Neuronal stem cell (in vitro differentiated cells): ENCODE results near the gene ADAM8.

ENCODE experiments used
- DNase-seq: peaks from one replicate; pipeline ENCODE4 v3.0.0-alpha.2; 2013; ENCODE audit warnings: low spot score
- H2AFZ ChIP-seq: one replicate; pipeline ENCODE4 v1.6.1; 2013; ENCODE audit warnings: mild to moderate bottlenecking, low read length, inconsistent platforms
- H2AK5ac ChIP-seq: 2 replicates; pipeline ENCODE4 v1.6.1; 2013; ENCODE audit warnings: low read depth, mild to moderate bottlenecking, inconsistent platforms, low read length, moderate library complexity, mixed read lengths
- H2BK120ac ChIP-seq: 2 replicates; pipeline ENCODE4 v1.6.1; 2013; ENCODE audit warnings: low read depth, mild to moderate bottlenecking, inconsistent platforms, low read length, moderate library complexity, mixed read lengths
- H2BK12ac ChIP-seq: one replicate; pipeline ENCODE4 v1.6.1; 2013; ENCODE audit warnings: low read length, inconsistent platforms
- H2BK15ac ChIP-seq: 2 replicates; pipeline ENCODE4 v1.6.1; 2013; ENCODE audit warnings: mild to moderate bottlenecking, low read length, inconsistent platforms, mixed read lengths
- H2BK5ac ChIP-seq: one replicate; pipeline ENCODE4 v1.6.1; 2013; ENCODE audit warnings: inconsistent platforms, mild to moderate bottlenecking, low read length, moderate library complexity
- H3K14ac ChIP-seq: one replicate; pipeline ENCODE4 v1.6.1; 2013; ENCODE audit warnings: low read length, inconsistent platforms
- H3K18ac ChIP-seq: 2 replicates; pipeline ENCODE4 v1.6.1; 2013; ENCODE audit warnings: low read length, inconsistent platforms
- H3K23ac ChIP-seq: 2 replicates; pipeline ENCODE4 v1.6.1; 2013; ENCODE audit warnings: low read depth, mild to moderate bottlenecking, mixed read lengths, low read length, inconsistent platforms; ENCODE audit not compliant: poor library complexity
- H3K27ac ChIP-seq: replicated peaks from 3 replicates; pipeline ENCODE4 v1.5.1; 2013; ENCODE audit warnings: low read length, inconsistent platforms
- H3K27me3 ChIP-seq, 3 experiments: 2 replicates each; pipeline ENCODE4 v1.6.1; 2013; ENCODE audit warnings: low read length in 3 of 3, mild to moderate bottlenecking in 2 of 3, inconsistent platforms in 1 of 3, low read depth in 1 of 3, mixed read lengths in 1 of 3, moderate library complexity in 1 of 3; ENCODE audit not compliant: control insufficient read depth in 3 of 3, insufficient read depth in 3 of 3
- H3K36me3 ChIP-seq, 2 donors: replicated peaks in 1 of 2; 2 replicates each; pipeline ENCODE4 v1.6.1; 2013; ENCODE audit warnings: low read length in 2 of 2; ENCODE audit not compliant: control insufficient read depth in 2 of 2, insufficient read depth in 2 of 2
- H3K4ac ChIP-seq: 2 replicates; pipeline ENCODE4 v1.6.1; 2013; ENCODE audit warnings: inconsistent platforms, mild to moderate bottlenecking, low read length, moderate library complexity
- H3K4me1 ChIP-seq, 2 donors: 1 replicate in 1 of 2; 2 replicates in 1 of 2; pipeline ENCODE4 v1.6.1; 2013; ENCODE audit warnings: low read length in 2 of 2, low read depth in 1 of 2; ENCODE audit not compliant: control insufficient read depth in 2 of 2, insufficient read depth in 1 of 2
- H3K4me2 ChIP-seq: one replicate; pipeline ENCODE4 v1.6.1; 2013; ENCODE audit warnings: mild to moderate bottlenecking, low read length, inconsistent platforms; ENCODE audit not compliant: insufficient read depth, poor library complexity, severe bottlenecking
- H3K4me3 ChIP-seq, 2 donors: 2 replicates each; pipeline ENCODE4 v1.5.1; 2013; ENCODE audit warnings: low read length in 2 of 2, mild to moderate bottlenecking in 2 of 2, inconsistent platforms in 1 of 2, moderate library complexity in 1 of 2
- H3K79me1 ChIP-seq: one replicate; pipeline ENCODE4 v1.6.1; 2013; ENCODE audit warnings: low read depth, mild to moderate bottlenecking, inconsistent platforms, low read length, moderate library complexity
- H3K9ac ChIP-seq: one replicate; pipeline ENCODE4 v1.6.1; 2013; ENCODE audit warnings: mild to moderate bottlenecking, low read depth, low read length, inconsistent platforms; ENCODE audit not compliant: poor library complexity
- H3K9me3 ChIP-seq, 2 donors: replicated peaks in 1 of 2; 2 replicates each; pipeline versions ENCODE3 to v1.6.1; 2013; ENCODE audit warnings: low read length in 2 of 2, mild to moderate bottlenecking in 2 of 2, inconsistent platforms in 1 of 2, low read depth in 1 of 2, mixed read lengths in 1 of 2, moderate library complexity in 1 of 2; ENCODE audit not compliant: control insufficient read depth in 2 of 2, insufficient read depth in 1 of 2
- H4K8ac ChIP-seq: one replicate; pipeline ENCODE4 v1.6.1; 2013; ENCODE audit warnings: low read depth, mild to moderate bottlenecking, inconsistent platforms, low read length, moderate library complexity
- H4K91ac ChIP-seq: one replicate; pipeline ENCODE4 v1.6.1; 2013; ENCODE audit warnings: low read length, low read depth, mild to moderate bottlenecking, inconsistent platforms; ENCODE audit not compliant: poor library complexity
- WGBS, 2 donors: extraction: QIAGEN DNeasy Blood & Tissue Kit; methylation state at CpG; one replicate each; pipeline ENCODE4 v1.1.7; 2013; ENCODE audit warnings: missing lambda C conversion rate in 2 of 2, mixed read lengths in 1 of 2; ENCODE audit not compliant: insufficient read length in 2 of 2, insufficient replicate concordance in 1 of 2; ENCODE audit errors: extremely low coverage in 2 of 2; 5-methylcytosine and 5-hydroxymethylcytosine counted together

The ADAM8 gene

DNA sequence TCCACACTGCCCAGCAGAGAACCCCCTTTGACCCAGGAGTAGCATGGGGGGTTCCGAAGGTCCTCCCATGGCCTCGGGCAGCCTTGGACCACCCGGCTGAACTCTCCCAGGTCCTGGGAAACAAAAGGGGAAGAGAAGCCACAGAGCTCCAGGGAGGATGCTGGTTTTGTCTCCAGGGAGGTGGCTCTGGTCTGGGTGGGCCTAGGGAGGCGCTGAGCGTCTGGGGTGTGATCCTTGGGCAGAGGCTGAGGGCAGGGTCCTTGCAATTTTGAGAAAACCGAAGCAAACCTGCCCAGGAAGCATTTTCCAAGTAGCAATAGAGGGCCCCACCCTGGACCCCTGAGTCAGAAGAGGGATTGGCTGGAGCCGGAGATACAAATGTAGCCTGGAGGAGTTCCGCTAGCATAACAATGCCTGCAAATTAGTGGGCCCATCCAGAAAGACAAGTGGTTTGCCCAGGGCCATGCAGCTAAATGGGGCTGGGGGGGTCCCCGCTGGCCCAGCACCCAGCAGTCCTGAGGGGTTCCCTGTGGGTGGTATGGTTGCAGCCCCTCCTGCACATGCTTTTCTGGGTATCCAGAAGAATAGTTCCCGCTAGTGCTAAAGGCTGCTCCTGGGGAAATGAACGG, 44.6 kb downstream of the ADAM8 start:
- H3K4me1 ChIP-seq, result peaks cover 5 to 6% of the 10 kb centered on the region in 2 donors
- H3K18ac ChIP-seq, result no peak overlapping the region

DNA sequence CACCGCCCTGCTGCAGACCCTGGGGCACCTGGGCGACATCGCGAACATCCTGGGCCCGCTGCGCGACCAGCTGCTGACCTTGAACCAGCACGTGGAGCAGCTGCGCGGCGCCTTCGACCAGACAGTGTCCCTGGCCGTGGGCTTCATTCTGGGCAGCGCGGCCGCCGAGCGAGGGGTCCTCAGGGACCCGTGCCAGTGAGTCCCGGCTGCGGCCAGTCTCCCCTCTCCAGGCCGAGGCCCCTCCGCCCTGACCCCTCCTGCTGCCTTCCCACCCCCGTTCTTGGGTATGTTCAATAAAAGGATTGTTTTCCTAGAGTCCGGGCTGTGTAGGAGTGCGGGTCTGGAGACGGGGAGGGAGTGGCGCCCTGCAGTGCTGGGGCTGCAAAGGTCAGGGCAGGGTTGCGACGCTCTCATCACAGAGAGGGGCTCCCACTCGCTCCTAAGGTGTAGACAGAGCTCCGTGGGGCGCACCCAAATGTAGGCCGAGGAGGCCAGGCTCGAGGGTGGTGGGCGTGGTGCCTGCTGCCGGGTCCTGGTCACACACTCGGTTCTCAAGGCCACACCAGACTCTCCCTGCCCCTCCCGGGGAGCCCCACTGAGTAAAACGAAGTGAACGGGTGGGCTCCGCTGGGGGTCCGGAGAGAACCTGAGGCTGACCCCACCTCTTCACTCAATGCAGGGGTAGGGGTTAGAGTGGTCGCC, 45.3 kb downstream of the ADAM8 start:
- H3K27me3 ChIP-seq, result peaks cover 24 to 86% (median 77%) of the 10 kb centered on the region in 3 experiments
- H3K79me1 ChIP-seq, result no peaks in the 10 kb centered on the region
- peak overlapping the region; percentile 71 for H3K14ac ChIP-seq
- peaks cover 0 to 11% of the 10 kb centered on the region in 2 donors for H3K9me3 ChIP-seq
- no peak overlapping the region for H3K27ac ChIP-seq
- peak overlapping the region; percentile 64 for H3K18ac ChIP-seq
- H2BK12ac ChIP-seq, result peak overlapping the region; percentile 84
- H2BK15ac ChIP-seq, result no peak overlapping the region
- no peak overlapping the region for H4K8ac ChIP-seq
- H3K4me3 ChIP-seq, result peak overlapping the region in 1 of 2 donors; percentile 12
- WGBS, 2 donors, result no CpG with 5 or more reads among the region's 44 CpGs
- H4K91ac ChIP-seq, result no peak overlapping the region
- DNase-seq, result no peak
- peak overlapping the region; percentile 88 for H2AK5ac ChIP-seq
- no peak overlapping the region for H3K4ac ChIP-seq
- no peak overlapping the region for H3K9ac ChIP-seq
- no peaks in the 10 kb centered on the region for H3K36me3 ChIP-seq
- no peak overlapping the region for H3K4me2 ChIP-seq
- H3K4me1 ChIP-seq, result peaks cover 2% of the 10 kb centered on the region in 2 donors
- no peak overlapping the region for H2BK120ac ChIP-seq
- no peak overlapping the region for H2AFZ ChIP-seq
- no peak overlapping the region for H2BK5ac ChIP-seq
- H3K23ac ChIP-seq, result peak overlapping the region; percentile 93

More for the DNA sequence above, 44.6 kb downstream of the ADAM8 start:
- Histone ChIP-seq H3K27ac (no peak overlapping the region), H3K79me1 (no peaks in the 10 kb centered on the region), H4K91ac (no peak overlapping the region), H2BK12ac (no peak overlapping the region), H2AFZ (no peak overlapping the region), H4K8ac (no peak overlapping the region), H3K4ac (no peak overlapping the region), H2BK15ac (no peak overlapping the region), H2BK5ac (no peak overlapping the region), H3K23ac (no peak overlapping the region), H3K36me3 (no peaks in the 10 kb centered on the region), H3K4me2 (no peak overlapping the region), H3K27me3 (peaks cover 30 to 86% (median 81%) of the 10 kb centered on the region in 3 experiments), H2AK5ac (no peak overlapping the region), H3K9ac (no peak overlapping the region), H3K9me3 (peaks cover 0 to 11% of the 10 kb centered on the region in 2 donors), H3K4me3 (no peak overlapping the region), H2BK120ac (no peak overlapping the region), H3K14ac (no peak overlapping the region)
- WGBS, 2 donors, result no CpG with 5 or more reads among the region's 11 CpGs
- DNase-seq, result no peak

DNA sequence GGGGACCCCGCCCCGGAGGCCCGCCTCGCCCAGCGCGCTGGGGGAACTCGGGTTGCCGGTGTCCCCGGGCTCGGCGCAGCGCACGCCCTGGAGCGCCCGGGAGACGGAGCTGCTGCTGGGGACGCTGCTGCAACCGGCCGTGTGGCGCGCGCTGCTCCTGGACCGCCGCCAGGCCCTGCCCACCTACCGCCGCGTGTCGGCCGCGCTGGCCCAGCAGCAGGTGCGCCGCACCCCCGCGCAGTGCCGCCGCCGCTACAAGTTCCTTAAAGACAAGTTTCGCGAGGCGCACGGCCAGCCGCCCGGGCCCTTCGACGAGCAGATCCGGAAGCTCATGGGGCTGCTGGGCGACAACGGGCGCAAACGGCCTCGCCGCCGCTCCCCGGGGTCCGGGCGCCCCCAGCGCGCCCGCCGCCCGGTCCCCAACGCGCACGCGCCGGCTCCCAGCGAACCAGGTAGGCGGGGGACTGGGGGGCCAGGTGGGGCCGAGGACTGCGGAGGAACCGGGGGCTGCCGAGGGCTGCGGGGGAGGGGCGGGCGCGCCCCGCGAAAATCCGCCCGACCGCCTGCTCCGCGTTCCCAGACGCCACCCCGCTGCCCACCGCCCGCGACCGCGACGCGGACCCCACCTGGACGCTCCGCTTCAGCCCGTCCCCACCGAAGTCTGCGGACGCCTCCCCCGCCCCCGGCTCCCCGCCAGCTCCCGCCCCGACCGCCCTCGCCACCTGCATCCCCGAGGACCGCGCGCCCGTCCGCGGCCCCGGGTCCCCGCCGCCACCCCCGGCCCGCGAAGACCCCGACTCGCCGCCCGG, 46.1 kb downstream of the ADAM8 start:
- Histone ChIP-seq H3K4me1 (peaks cover 0 to 7% of the 10 kb centered on the region in 2 donors), H3K23ac (peak overlapping the region; percentile 93), H2BK15ac (no peak overlapping the region), H4K8ac (no peak overlapping the region), H2AFZ (peak overlapping the region; percentile 56), H4K91ac (no peak overlapping the region), H3K9ac (peak overlapping the region; percentile 77), H3K4ac (no peak overlapping the region), H2BK120ac (no peak overlapping the region), H2BK5ac (no peak overlapping the region), H3K18ac (peak overlapping the region; percentile 17), H3K4me2 (peak overlapping the region; percentile 91), H3K27ac (no peak overlapping the region), H3K36me3 (no peaks in the 10 kb centered on the region), H3K9me3 (peaks cover 0 to 11% of the 10 kb centered on the region in 2 donors), H3K4me3 (peak overlapping the region in 1 of 2 donors; percentile 74), H2AK5ac (peak overlapping the region; percentile 88), H3K14ac (peak overlapping the region; percentile 56), H2BK12ac (peak overlapping the region; percentile 84), H3K27me3 (peaks cover 19 to 80% (median 69%) of the 10 kb centered on the region in 3 experiments), H3K79me1 (no peaks in the 10 kb centered on the region)
- no CpG with 5 or more reads among the region's 122 CpGs for WGBS, 2 donors
- DNase-seq, result no peak
